Panc1 (cell line): ENCODE data around the gene MEGF6.

Experiments used
- CTCF ChIP-seq: fragments of 450-650 bp; IDR thresholded peaks from 2 replicates; pipeline ENCODE4 v1.5.1; 2017; ENCODE audit warnings: mild to moderate bottlenecking
- POLR2AphosphoS5 ChIP-seq: IDR thresholded peaks from 2 replicates; pipeline ENCODE4 v1.6.1; 2012; ENCODE audit warnings: mild to moderate bottlenecking, low read depth, low read length, moderate library complexity
- REST ChIP-seq, 2 experiments: IDR thresholded peaks; 2 replicates each; pipeline ENCODE4 v1.6.1; 2011 to 2012; ENCODE audit warnings: low read depth in 2 of 2, control low read depth in 1 of 2, low read length in 1 of 2, mild to moderate bottlenecking in 1 of 2, moderate library complexity in 1 of 2; ENCODE audit not compliant: insufficient read depth in 1 of 2
- TCF7L2 ChIP-seq: IDR thresholded peaks from 2 replicates; pipeline ENCODE4 v1.6.1; 2011; ENCODE audit warnings: mild to moderate bottlenecking, low read depth, low read length, inconsistent platforms

DNA sequence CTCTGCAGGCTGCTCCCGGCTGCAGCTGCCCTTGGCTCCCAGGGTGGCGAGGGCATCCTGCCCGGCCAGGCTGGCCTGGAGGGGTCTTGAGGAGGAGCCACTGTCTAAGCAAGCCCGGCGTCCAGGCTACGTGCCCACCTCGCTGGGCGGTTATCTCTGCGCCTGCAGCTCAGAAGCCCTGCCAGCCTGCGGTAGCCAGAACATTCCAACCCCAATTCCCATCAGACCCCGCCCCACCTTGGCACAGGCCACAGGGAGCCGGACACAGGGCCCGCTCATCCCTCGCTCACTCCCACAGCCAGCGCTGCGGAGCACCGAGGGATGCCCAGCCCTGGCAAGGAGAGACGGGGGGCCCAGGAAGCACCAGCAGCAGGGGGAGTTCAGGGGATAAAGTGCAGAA lies 53.9 kb downstream of the MEGF6 start:
- TF ChIP-seq REST (IDR thresholded peaks at IDR 0.05; ENCODE audit: insufficient read depth in 1 of 2, low read depth in 2 of 2, low read length in 1 of 2): no peak
- no peak for TF ChIP-seq CTCF
- no peak for TF ChIP-seq POLR2AphosphoS5
- no peak for TF ChIP-seq TCF7L2
